ENCODE data around the gene AKT1. TPM values are rescaled to one million over a fixed set of nuclear protein-coding genes. Genes with fewer than 3 reads are reported as not detected.

The AKT1 gene
- polyA plus RNA-seq, 2 of the 4 experiments (the other 2 are of a cell fraction): 70.2 to 93.8 TPM

GRCh38 chr14:104803912-104804410 is 8.4 kb upstream of the AKT1 start:
- CTCF ChIA-PET: interaction anchor here (0.9 to 1.8 kb wide), 3 partner anchors 17 to 255 kb away, joined by 3 to 9 read pairs (median 4); no protein-coding TSS in a partner anchor
- TF ChIP-seq CHD4 (IDR thresholded peaks at IDR 0.05; ENCODE audit: borderline replicate concordance) (no peak), SMC3 (IDR thresholded peaks at IDR 0.05) (no peak), MAFK (IDR thresholded peaks at IDR 0.05; ENCODE audit: partially characterized antibody) (no peak), CEBPB (IDR thresholded peaks at IDR 0.05) (no peak), JUNB (IDR thresholded peaks at IDR 0.05) (no peak), ZNF302 (CRISPR knock-in tag; IDR thresholded peaks at IDR 0.05) (no peak), CTCF (IDR thresholded peaks at IDR 0.05) (no peak), HOXB5 (CRISPR knock-in tag; IDR thresholded peaks at IDR 0.05) (no peak), JUN (IDR thresholded peaks at IDR 0.05) (no peak), BCL3 (IDR thresholded peaks at IDR 0.05) (no peak), FOSB (CRISPR knock-in tag; IDR thresholded peaks at IDR 0.05) (no peak), KDM5A (IDR thresholded peaks at IDR 0.05) (no peak)
- H3K4me1 ChIP-seq: peaks cover 42% of the 10 kb centered on the region
- WGBS (ENCODE audit: missing lambda C conversion rate): 80% methylated on average over 10 of the region's 15 CpGs
- H3K27ac ChIP-seq: 0 out of 6 replicates have a peak overlapping the region, but pooled peaks of 1 of the 2 experiments have one; percentile 71
- ATAC-seq (no peak), FAIRE-seq (no peak), DNase-seq (ENCODE audit: low read depth in 1 of 2, low spot score in 1 of 2) (no peak)
- POLR2A ChIA-PET: no interaction called here
- peak overlapping the region; percentile 13; the same call in 1 of the 3 replicates for H3K4me2 ChIP-seq
- H3K4me3 ChIP-seq: no peak overlapping the region
- H3K9me3 ChIP-seq: no peaks in the 10 kb centered on the region

- TF ChIP-seq CTCF (IDR thresholded peaks at IDR 0.05) (no peak), KDM1A (IDR thresholded peaks at IDR 0.05; ENCODE audit: low read depth) (no peak), ESRRA (IDR thresholded peaks at IDR 0.05; ENCODE audit: borderline replicate concordance, low read length) (no peak)
- CTCF ChIA-PET: interaction anchor here (0.9 to 1.8 kb wide), 3 partner anchors 17 to 256 kb away, joined by 3 to 9 read pairs (median 4); no protein-coding TSS in a partner anchor
- no peak overlapping the region for H3K4me3 ChIP-seq
- no peak overlapping the region for H3K27ac ChIP-seq
- DNase-seq (ENCODE audit: low read depth in 1 of 2, low spot score in 1 of 2) (no peak), FAIRE-seq (no peak), ATAC-seq (no peak)
- H3K4me1 ChIP-seq: peaks cover 42% of the 10 kb centered on the region
- H3K9me3 ChIP-seq: no peaks in the 10 kb centered on the region
- no peak overlapping the region for H3K4me2 ChIP-seq
- POLR2A ChIA-PET: no interaction called here
- 84% methylated on average over 17 of the region's 19 CpGs for WGBS (ENCODE audit: missing lambda C conversion rate)
Observed at GRCh38 chr14:104803280-104803911, 7.8 kb upstream of the AKT1 start.

GRCh38 chr14:104802394-104803184 is 7.0 kb upstream of the AKT1 start:
- no peaks in the 10 kb centered on the region for H3K9me3 ChIP-seq
- H3K4me1 ChIP-seq: peaks cover 43% of the 10 kb centered on the region
- no peak overlapping the region for H3K4me3 ChIP-seq
- ChIA-PET CTCF (interaction anchor here (1.4 to 2.1 kb wide), 2 partner anchors 18 to 24 kb away, joined by 7 to 8 read pairs; no protein-coding TSS in a partner anchor), POLR2A (no interaction called here)
- no peak for TF ChIP-seq NFE2L2 (conservative IDR thresholded peaks at IDR 0.05; ENCODE audit: low read length)
- TF ChIP-seq GATA3 (IDR thresholded peaks at IDR 0.05; ENCODE audit: borderline replicate concordance): no peak
- no peak for TF ChIP-seq ZC3H11A (IDR thresholded peaks at IDR 0.05)
- DNase-seq (ENCODE audit: low read depth in 1 of 2, low spot score in 1 of 2): no peak
- 98% methylated on average over 18 of the region's 20 CpGs for WGBS (ENCODE audit: missing lambda C conversion rate)
- H3K27ac ChIP-seq: no peak overlapping the region
- no peak overlapping the region for H3K4me2 ChIP-seq
- FAIRE-seq: no peak
- ATAC-seq: no peak
